GM18867 (cell line): Measurements from ENCODE around the gene CEP55.
"Not testable (repeated sequence)": the region's sequence is repeated elsewhere in the genome, so short reads cannot be mapped to it uniquely, and the experiment has no call there.

Experiments
- ATAC-seq: cut with Tn5 transposase; IDR thresholded peaks from one replicate; pipeline ENCODE4 v1.9.1; 2021; ENCODE audit warnings: mild to moderate bottlenecking, moderate library complexity; ENCODE audit not compliant: unreplicated experiment

The CEP55 gene

DNA sequence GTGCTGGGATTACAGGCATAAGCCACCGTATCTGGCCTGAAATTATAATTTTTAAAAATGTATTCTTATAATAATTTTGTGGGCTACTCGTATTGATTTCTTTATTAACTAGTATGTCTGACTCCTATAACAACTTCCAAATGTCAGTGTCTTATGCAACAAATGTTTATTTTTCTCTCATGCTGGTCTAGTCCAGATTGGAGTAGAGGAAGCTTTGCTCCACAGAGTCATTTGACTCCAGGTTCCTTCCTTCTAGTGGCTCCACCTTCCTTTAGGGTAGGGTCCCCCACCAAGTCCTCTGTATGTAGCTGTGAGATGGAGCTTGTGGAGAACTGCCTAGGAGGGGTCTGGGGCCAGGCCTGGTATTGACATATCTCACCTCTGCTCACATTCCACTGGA lies 8.7 kb downstream of the CEP55 start:
- ATAC-seq = no peak

DNA sequence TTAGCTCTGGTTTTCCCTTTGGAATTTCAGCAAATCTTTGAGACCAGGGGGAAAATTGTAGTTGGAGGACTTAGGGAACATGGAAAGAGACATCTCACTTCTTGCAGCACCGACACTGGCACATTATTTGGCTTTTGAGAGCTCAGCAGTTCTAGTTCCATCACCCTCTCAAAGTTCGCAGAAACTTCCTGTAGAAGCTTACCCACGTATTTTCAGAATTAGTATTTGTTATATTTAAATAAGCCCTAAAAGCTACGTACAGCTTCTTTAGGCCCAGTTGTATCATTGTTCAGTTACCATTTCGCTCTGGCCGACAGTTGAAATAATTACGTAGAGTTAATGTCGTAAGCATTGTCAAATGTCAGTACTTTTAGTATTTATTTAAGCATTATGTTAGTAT lies 13.4 kb downstream of the CEP55 start:
- ATAC-seq = no peak

DNA sequence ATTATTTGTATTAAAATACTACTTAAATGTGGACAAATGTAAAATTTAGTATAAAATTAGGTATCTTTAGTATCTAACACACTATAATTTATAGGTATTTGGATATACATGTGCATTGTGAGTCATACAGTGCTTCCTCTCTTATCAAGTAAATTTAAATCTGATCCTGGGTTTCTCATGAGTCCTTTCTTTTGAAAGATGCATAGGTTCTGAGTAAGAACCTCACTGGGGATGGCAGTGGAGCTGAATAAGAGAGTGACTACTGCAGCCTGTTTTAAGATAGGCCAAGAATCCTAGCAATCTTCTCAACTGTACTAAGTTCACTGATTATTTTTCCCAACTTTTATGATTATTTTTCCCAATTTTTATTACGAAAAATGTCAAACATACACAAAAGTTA lies 16.2 kb downstream of the CEP55 start:
- no peak for ATAC-seq

DNA sequence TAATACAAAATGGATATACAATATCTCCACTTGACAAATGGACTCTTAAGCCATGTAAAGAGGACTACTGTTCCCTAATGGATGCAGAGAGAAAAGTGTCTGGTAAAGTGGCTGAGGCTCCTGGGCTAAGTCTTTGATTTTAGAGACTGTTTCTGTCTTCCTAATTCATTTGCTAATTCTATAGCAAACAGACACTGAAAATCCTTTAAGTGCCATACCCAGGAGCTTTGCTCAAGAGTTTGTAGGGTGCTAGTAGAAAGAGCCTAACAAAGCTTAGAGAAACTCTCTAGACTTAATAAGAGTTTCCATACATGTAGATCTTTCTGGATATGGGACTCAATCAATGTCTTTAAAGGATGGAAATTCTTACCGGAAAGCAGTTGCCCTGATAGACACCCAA lies 16.7 kb downstream of the CEP55 start:
- no peak for ATAC-seq

DNA sequence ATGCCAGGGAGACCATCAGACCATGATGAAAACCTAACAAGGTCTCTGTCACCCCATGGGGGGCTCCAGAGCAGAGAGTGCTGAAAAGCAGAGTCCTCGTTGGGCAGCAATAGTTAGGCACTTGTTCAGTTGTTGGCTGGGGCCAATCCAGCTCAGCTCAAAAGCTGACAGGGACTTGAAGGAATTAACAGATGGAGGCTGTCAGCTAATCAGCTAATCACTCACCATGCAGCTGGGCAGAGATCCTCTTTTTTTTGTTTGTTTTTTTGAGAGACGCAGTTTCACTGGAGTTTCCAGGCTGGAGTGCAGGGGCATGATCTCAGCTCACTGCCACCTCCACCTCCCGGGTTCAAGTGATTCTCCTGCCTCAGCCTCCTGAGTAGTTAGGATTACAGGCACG lies 18.1 kb downstream of the CEP55 start:
- ATAC-seq = no peak

DNA sequence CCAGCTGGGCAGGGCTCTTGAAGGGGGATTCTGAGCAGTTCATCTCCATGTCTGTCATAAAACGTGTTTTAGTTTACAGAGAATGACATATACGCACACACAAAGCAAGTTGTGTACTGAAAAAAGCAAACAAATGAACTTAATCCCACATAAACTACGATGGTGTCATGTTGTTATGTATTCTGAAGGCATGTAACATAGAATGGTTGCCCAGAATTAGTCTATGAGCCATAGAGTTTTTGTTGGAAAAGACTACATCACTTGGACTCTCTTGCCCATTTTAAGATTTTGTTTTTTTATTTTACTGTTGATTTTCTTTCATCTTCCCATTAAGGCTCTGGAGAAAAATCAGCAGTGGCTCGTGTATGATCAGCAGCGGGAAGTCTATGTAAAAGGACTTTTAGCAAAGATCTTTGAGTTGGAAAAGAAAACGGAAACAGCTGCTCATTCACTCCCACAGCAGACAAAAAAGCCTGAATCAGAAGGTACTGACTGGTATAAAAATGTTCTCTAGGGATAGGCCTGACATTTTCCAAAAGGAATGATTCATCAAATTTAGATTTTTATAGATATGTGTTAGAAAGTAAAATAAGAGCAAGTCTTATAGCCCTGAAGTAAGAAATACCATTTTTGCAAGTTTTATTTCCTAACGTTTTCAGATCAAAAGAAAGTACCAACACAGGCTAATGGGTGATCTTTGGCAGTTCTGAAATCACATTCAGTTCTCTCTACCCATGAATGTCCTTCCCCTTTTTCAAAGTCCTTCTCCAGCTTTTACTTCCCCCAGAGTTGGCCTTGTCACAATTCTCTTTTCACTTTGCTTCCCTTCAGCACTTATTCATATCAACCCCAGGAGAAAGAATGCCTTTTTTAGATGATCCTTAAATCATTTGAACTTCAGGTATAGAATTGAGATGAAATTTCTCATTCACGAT lies 18.9 kb downstream of the CEP55 start:
- no peak for ATAC-seq

DNA sequence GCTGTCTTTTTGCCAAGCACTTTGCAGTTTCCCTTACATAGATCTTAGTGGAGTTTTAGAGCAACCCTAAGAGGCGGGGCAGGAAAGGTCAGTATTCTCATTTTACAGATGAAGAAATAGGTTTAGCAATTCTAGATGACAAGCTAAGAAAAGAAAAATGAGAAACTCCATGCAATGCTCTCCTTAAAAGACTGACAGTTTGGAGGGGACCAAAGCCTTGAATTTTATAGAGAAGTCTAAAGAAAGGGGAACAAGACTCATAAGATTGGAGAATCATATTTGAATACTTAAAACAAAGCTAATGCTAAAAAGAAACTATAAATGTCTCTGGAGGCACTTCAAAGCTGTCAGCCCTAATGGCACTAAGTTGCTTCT lies 19.6 kb downstream of the CEP55 start:
- no peak for ATAC-seq

DNA sequence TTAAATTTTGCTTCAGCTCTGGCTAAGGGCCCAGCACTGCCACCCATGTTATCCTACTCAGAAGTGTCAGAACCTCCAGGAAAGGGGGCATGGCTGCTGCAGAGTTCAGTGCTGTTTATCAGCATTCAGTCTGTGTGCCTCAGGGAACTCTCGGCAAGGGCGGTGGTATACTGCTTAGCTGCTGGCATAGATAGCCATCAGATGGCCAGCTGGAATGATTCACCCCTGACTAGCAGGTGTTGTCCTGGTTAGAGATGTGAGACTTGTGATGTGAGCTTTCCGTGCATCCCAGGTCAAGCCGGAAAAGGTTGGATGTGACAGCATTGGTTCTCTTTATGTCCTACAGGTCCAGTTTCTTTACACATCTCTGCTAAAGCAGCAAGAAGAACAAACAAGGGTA lies 22.1 kb downstream of the CEP55 start:
- no peak for ATAC-seq

DNA sequence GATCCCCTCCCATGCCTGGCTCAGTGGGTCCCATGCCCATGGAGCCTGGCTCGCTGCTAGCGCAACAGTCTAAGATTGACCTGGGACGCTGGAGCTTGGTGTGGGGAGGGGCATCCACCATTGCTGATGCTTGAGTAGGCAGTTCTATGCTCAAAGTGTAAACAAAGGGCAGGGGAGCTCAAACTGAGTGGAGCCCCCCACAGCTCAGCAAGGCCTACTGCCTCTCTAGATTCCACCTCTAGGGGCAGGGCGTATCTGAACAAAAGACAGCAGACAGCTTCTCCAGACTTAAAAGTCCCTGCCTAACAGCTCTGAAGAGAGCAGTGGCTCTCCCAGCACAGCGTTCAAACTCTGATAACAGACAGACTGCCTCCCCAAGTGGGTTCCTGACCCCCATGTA lies 38.9 kb downstream of the CEP55 start:
- no peak for ATAC-seq

DNA sequence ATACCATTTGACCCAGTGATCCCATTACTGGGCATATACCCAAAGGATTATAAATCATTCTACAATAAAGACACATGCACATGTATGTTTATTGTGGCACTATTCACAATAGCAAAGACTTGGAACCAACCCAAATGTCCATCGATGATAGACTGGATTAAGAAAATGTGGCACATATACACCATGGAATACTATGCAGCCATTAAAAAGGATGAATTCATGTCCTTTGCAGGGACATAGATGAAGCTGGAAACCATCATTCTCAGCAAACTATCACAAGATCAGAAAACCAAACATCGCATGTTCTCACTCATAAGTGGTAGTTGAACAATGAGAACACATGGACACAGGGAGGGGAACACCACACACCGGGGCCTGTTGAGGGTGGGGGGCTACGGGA lies 44.5 kb downstream of the CEP55 start:
- not testable (repeated sequence) for ATAC-seq

DNA sequence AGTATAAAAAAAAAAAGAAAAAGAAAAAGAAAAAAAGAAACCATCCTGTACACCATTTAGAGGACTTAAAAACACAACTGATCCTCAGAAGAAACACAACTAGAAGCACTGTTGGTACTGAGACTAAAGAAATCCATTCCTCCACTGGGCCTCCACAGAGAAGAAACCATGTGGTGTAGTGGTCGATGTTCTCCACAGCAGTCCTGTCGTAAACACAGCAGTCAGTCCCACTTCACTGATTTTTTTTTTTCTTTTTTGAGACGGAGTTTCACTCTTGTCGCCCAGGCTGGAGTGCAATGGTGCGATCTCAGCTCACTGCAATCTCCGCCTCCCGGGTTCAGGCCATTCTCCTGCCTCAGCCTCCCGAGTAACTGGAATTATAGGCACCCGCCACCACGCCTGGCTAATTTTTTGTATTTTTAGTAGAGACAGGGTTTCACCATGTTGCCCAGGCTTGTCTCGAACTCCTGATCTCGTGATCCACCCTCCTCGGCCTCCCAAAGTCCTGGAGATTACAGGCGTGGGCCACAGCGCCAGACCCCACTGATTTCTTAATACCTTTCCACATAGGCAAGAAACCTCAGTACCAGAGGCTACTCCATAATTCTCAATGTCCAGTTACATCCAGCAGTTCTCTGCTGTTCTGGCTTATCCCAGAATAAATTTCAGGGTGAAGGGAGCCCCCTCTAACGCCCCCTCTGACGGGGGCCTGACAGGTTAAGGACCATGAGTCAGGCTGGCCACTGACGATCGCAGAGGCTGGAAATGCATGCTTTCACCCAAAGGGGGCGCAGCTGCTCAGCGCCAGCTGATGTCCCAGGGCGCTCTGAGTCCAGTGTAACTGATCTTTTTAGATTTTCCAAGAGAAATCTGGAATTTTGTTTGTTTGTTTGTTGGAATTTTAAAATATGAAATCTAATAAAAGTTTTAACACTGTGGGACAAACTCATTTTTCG lies 45.3 kb downstream of the CEP55 start:
- no peak for ATAC-seq

DNA sequence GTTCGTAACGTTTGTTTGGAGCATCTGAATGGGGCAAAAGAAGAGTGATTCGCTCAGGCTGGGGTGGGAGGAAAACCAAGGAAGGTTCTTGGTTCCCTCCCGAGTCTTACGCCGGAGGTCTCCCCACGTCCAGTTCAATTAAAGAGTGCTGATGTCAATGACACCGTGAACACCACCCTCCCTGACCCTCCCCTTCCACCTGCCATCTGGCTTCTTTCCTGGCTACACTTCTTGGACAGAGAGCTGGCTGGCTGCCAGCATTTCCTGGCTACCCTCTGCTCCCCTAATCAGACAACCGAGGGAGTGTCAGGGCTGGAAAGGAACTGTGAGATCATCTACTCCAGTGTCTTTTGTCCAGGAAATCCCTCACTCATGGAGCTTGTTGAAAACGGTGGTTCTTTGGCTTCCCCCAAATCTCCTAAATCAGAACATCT lies 46.0 kb downstream of the CEP55 start:
- ATAC-seq = no peak

DNA sequence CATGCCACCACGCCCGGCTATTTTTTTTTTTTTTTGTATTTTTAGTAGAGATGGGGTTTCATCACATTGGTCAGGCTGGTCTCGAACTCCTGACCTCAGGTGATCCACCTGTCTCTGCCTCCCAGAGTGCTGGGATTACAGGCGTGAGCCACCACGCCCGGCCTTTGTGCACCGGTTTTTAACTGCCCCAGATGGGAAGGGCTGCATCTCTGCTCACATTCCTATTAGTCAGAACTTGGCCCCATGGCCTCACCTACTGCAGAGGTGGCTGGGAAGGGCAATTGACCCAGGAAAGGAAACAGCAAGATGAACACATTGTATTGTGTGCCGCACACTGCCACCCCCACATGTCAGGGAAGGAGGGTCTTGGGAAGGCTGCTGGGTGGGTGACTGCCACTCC lies 50.6 kb downstream of the CEP55 start:
- not testable (repeated sequence) for ATAC-seq

DNA sequence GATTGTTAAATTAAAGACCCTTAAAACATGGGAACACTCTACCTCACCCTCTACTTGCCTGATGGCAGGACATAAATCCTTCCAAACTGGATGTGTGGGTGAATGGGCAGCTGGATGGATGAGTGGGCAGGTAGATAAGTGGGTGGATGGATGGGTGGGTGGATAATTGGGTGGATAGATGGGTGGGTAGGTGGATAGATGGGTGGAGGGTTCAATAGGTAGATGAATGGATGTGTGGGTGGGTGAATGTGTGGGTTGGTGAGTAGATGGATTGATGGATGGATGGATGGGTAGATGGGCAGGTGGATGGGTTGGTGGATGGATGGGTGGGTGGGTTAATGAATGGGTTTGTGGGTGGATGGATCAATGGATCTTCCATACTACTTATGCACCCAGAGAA lies 51.1 kb downstream of the CEP55 start:
- ATAC-seq = no peak

DNA sequence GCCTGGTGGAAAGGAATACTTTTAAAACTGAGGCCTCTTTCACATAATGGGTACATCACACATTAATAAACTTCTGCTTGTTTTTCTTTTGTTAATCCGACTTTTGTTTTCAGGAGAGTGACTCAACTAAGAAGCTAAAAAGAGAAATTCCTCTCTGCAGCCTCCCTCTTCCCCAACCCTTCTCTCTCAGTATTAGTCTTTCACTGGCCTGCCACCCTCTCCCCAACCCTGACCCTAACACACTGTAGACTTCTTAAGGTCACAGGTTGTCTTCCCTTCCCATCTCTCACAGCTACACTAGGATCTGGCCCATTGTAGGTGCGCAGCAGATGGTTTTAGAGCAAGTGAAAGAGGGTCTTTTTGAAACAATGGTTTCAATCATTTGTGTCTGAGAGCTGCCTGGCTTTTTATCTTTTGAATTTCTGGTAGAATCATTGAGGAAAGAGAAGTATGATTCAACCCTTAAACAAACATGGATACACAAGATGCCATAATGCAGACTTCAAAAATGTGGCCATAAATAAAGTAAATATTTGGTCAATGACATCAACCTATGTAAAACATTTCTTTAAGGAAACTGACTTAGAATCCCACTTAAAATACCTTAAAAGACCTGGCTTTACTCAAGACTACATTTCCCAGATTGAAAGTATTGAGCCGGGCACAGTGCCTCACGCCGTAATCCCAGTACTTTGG lies 52.1 kb downstream of the CEP55 start:
- no peak for ATAC-seq

DNA sequence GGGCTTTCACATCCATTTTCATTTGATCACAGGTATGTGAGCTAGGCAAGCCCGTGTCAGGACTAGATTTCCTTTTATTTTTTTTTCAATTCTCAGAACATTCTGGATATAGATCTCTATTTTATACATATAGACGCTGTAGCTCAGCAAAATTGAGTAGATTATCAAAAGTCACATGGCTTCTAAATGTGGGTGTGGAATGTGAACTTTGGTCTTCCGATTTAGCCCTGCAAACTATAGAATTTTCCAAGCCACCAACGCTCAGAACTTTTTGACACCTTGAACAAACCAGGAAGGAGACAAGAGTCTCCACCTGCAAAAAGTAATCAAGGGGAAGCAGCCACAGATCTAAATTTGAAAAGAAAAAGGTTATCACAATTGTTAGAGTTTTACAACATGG lies 54.2 kb downstream of the CEP55 start:
- ATAC-seq = no peak

DNA sequence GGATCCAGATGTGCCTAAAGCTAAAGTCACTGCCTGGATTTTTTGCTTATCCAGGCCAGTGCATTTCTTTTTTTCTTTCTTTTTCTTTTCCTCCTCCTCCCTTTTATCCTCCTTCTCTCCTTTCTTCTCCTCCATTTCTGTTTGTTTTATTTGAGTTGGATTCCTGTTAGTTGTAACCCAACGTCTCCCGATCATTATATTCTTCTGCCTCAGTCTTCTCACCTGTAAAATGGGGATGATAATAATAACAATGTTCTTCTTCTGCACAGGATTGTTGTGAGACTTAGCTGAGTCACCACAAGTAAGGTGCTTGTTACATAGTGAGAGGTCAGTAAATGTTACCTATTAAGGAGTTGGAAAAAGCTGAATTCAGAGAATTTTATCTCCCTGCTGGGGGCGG lies 56.4 kb downstream of the CEP55 start:
- ATAC-seq = no peak

DNA sequence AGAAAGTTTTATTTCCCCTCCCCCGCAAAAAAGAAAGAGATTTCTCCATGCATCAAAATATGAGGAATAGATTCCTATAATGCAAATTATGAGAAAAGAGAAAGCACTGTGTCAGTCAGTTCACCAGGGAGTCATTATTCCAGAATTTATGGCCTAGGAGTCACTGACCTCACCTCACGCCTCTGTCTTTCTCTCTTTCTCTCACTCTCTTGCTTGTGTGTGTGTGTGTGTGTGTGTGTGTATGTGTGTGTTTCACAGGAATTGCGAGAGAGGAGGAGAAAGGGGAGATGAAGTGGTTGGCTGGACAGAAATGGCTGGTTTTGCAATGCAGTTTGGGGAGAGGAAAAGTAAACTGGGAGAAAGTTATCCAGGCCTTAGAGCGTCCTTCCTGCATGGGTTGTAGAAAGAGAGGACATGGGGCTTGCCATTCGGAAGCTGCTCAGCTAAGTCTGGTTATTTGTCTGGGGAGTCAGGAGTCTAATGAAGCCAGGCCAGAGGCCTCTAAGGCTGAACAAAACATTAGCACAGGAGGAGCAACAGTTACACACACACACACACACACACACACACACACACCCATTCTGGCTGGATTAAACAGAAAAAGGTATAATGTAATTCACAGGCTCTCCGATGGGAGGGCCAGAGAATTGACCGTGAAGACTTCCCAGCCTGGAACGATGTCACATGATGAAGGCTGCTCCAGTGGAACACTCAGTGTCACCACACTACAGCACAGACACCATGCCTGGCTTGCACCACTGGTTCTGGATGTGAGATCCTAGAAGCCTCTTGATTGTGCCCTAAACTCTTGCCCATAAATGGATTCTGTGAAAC lies 57.3 kb downstream of the CEP55 start:
- ATAC-seq = no peak

DNA sequence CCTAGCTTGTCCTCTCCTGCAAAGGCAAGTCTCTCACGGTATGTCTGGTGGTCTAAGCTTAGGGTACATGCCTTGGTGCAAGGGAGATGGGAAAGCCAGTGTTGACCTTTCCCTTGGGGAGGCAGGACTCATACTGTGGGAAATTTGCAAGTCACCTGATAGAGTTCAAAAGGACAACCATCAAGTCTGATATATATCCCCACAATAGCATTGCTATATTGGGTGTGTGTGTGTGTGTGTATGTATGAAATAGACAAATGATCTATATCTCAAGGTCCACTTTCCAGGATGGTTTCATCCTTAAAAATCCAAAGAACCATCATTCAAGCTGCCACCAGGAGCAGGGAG lies 57.9 kb downstream of the CEP55 start:
- no peak for ATAC-seq

DNA sequence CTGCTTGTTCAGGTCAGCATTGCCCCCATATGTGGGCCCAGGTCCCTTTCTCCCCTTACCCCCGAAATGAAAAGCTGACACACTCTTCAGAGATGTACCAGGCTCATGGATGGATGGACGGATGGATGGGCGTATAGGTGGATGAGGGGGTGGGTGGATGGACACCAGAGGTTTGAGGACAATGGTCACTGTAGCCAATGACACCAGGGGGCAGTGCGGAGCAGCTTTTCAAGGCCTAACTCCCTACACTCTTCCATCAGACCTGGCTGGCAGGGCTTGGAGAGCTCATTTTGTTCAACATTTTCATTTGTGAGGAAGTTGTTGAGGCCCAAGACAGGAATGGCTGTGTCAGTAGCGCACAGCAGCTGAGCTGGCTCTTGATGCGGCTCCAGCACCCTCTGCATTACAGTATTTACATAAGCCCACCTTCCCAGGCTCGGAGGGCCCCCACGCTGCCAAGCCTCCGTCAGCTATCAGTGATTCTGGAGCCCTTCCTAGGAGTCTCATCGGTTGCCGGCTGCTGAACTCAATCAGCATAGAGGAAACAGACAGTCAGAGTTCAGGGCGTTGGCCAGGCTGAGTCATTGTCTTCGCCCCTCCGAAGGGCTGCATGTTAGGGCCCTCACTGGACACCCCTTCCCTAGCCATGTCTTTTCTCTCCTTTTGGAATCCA lies 58.5 kb downstream of the CEP55 start:
- no peak for ATAC-seq
